ENCODE measurements around the gene CAMK2N2. TPM values are rescaled to one million over a fixed set of nuclear protein-coding genes. Genes with fewer than 3 reads are reported as not detected.

The CAMK2N2 gene
- total RNA-seq, 1 donor = not detected

DNA sequence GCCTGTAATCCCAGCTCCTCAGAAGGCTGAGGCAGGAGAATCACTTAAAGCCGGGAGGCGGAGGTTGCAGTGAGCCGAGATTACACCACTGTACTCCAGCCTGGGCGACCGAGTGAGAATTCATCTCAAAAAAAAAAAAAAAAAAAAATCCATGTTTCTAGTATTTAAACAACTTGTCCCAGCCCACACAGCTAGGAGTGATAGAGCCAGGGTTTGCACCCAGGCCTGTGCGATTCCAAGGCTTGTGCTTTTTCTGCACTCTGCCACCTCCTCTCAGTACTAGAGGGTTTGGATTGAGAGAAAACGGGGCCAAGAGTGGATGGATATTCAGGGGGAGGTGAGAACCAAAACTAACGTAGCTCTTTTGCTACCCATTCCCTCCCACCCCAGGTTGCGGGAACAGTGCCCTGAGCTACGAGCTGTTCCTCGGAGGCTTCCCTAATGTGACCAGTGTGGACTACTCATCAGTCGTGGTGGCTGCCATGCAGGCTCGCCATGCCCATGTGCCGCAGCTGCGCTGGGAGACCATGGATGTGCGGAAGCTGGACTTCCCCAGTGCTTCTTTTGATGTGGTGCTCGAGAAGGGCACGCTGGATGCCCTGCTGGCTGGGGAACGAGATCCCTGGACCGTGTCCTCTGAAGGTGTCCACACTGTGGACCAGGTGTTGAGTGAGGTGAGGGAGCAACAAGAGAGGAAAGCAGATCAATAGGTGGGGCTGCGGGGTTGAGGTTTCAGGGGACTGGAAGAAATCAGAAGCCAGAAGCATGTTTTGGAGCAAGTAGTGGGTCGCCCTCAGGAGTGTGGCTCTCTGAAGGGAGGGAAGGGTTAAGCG lies 4.1 kb downstream of the CAMK2N2 start:
- Histone ChIP-seq H3K4me3 (ENCODE audit: low read length) (no peak overlapping the region), H3K4me1 (ENCODE audit: insufficient read depth, low read length) (peaks cover 19% of the 10 kb centered on the region), H3K9me3 (ENCODE audit: low read depth, low read length) (no peaks in the 10 kb centered on the region), H3K27me3 (ENCODE audit: insufficient read depth, low read length) (peaks cover 24% of the 10 kb centered on the region)

DNA sequence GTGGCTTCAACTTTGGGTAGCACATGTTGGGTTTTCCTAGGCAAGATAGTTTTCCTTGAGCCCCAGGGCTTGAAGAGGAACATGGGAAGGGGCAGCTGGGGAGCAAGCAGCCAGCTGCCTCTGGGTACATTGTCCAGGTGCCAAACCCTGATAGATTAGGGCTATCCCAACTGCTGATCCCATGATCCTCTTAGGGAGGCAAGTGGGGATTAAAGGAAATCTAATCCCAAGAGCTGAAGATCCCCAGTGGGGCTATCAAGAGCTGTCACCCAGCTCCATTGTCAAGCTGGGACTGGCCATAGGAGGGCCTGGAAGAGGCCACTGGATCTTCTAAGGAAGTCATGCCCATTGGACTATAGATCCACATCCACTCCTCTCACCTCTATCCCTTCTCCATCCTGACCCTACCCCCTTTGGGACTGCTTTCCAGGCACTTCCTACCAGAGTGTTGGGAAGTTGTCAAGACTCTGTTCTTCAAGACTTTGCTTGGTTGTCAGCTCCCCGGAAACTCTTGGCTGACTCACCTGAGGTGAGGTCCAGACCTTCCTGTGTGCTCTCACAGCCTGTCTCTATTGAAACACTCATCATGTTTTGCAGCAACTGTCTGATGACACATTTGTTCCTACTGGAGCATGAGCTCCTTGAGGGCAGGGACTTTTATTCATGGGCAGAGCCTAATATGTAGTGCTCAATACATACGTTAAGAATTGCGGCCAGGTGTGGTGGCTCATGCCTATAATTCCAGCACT lies 5.9 kb downstream of the CAMK2N2 start:
- Histone ChIP-seq H3K4me1 (ENCODE audit: insufficient read depth, low read length) (peaks cover 5% of the 10 kb centered on the region), H3K4me3 (ENCODE audit: low read length) (no peak overlapping the region), H3K27me3 (ENCODE audit: insufficient read depth, low read length) (peaks cover 13% of the 10 kb centered on the region), H3K9me3 (ENCODE audit: low read depth, low read length) (no peaks in the 10 kb centered on the region)

DNA sequence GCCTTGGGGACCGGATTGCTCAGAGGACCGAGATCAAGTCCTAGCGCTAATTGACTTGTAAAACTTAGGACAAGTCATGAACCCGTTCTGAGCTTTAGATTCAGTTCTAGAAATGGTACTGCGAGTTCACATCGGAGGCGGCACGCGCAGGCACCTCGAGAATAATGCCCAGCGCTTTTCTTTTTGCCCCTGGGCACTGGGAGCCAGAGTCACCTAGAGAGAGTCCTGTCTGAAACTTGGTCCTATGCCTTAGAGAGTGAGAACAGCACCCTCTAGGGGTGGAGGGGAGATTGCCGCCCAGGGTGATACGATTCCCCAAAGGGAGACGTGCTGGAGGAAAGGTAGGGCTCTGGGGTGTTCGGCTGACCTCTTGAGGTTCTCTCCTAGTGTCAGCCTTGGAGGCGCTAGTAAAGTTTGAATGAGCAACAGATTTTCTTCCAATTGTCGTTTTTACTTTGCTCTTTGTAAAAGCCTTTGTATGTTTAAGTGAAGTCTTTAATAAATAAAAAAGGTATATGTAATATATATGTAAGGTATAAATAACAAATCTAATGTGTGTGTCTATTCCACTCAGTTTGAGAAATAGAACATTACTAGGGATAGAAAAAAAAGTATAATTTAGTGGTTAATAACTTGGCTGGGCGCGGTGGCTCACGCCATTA lies 11.1 kb downstream of the CAMK2N2 start:
- Histone ChIP-seq H3K4me1 (ENCODE audit: insufficient read depth, low read length) (peaks cover 21% of the 10 kb centered on the region), H3K27me3 (ENCODE audit: insufficient read depth, low read length) (no peaks in the 10 kb centered on the region), H3K4me3 (ENCODE audit: low read length) (peak overlapping the region; percentile 57), H3K9me3 (ENCODE audit: low read depth, low read length) (no peaks in the 10 kb centered on the region)

- peaks cover 21% of the 10 kb centered on the region for H3K4me1 ChIP-seq (ENCODE audit: insufficient read depth, low read length)
- peak within 1 kb of the TSS; percentile 57 for H3K4me3 ChIP-seq (ENCODE audit: low read length)
- no peaks in the 10 kb centered on the region for H3K9me3 ChIP-seq (ENCODE audit: low read depth, low read length)
- no peaks in the 10 kb centered on the region for H3K27me3 ChIP-seq (ENCODE audit: insufficient read depth, low read length)
These were observed 11.8 kb downstream of the CAMK2N2 start, which contains the start of gene EEF1AKMT4 for GRCh38 chr3:184249412-184250166. EEF1AKMT4 (plus strand) TSS chr3:184249672; CDS start chr3:184249695, 23 bp downstream.

DNA sequence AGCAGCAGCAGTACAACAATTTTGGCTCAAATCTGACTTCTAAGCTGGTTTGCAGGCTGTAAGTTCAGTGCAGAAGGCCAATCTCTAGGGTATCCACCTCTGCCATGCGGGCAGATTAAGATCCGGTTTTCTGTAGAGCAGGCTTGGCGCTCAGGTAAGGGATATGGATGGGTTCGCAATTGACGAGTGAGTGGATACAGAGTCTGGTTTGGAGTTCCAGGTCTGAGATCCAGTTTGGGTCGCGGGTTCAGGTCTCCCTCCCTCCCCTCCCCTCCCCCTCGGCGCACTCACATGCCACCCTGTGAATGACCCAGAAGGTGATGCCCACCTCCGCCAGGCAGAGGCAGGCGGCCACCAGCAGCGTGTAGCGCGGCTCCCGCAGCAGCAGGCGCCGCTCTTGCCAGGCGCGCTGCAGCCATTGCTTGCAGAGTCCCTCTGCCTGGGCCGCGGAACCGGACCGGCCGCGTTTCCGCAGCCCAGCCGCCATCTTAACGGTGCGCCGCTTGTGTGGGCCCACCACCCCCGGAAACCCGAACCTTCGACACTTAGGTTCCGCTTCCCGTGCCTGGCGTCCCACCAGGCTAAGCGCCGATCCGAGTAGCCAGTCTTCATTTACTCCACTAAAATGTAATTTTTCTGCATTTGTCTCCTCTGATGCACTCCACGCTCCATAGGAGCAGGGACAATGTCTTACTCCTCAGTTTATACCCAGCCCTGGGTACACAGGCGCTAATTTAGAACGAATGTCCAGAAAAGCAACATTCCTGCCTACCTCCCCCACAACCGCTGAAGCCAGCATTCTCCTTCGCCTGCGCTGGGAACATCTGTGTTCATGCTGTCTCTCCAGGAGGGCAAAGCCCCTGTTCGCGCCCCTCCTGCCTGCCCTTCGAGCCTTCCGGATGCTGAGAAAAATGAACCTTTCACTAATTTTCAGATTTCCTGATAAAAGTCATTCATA lies 12.6 kb downstream of the CAMK2N2 start, which contains the start of gene ALG3:
ALG3 (minus strand) TSS at position 509 of the 958 bp plus-strand sequence; CDS start at position 487, 22 bp downstream.
- peak within 1 kb of the TSS; percentile 57 for H3K4me3 ChIP-seq (ENCODE audit: low read length)
- H3K9me3 ChIP-seq (ENCODE audit: low read depth, low read length) = no peaks in the 10 kb centered on the region
- H3K4me1 ChIP-seq (ENCODE audit: insufficient read depth, low read length) = peaks cover 21% of the 10 kb centered on the region
- no peaks in the 10 kb centered on the region for H3K27me3 ChIP-seq (ENCODE audit: insufficient read depth, low read length)

DNA sequence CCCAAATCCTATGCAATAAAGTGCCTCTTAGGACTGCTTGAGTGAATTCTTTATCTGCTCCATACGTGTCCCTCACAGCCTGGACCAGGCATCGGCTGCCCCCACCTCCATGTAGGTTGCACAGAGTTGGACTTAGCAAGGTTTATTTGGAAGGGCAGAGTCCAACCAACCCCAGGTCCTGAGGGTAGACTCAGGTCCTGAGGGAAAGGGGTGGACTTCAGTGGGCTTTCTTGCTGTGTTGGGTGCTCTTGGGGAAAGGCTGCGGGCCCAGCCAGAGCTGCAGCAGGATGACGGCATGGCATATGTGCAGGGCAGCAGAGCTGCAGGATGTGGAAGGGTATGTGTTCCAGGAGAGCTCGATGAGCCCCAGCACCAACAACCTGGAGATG lies 19.1 kb downstream of the CAMK2N2 start:
- Histone ChIP-seq H3K4me3 (ENCODE audit: low read length) (no peak overlapping the region), H3K27me3 (ENCODE audit: insufficient read depth, low read length) (no peaks in the 10 kb centered on the region), H3K4me1 (ENCODE audit: insufficient read depth, low read length) (no peaks in the 10 kb centered on the region), H3K9me3 (ENCODE audit: low read depth, low read length) (no peaks in the 10 kb centered on the region)

DNA sequence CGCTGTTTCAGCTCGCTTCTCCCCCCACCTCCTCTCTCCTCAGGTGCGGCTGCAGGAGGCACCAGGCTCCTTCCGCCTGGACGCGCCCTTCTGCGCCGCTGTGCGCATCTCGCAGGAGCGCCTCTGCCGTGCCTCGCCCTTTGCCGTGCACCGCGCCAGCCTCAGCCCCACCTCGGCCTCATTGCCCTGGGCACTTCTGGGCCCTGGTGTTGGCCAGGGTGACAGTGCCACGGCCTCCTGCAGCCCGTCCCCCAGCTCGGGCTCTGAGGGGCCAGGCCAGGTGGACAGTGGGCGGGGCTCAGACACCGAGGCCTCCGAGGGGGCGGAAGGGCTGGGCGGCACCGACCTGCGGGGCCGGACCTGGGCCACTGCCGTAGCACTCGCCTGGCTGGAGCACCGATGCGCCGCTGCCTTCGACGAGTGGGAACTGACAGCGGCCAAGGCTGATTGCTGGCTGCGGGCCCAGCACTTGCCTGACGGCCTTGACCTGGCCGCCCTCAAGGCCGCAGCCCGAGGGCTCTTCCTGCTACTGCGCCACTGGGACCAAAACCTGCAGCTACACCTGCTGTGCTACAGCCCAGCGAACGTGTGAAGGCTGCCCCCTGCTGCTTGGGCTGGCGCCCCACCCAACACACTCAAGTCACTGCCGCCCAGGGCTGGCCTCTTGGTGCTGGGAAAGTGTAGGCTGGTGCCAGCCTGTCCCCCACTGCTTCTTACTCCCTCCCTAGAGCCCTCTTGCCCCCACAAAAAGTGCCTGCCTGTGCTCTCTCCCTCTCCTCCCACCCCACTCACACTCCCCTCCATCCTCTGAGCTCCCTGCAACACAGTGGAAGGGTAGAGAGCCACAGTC lies 19.7 kb downstream of the CAMK2N2 start:
- Histone ChIP-seq H3K4me1 (ENCODE audit: insufficient read depth, low read length) (no peaks in the 10 kb centered on the region), H3K9me3 (ENCODE audit: low read depth, low read length) (no peaks in the 10 kb centered on the region), H3K4me3 (ENCODE audit: low read length) (no peak overlapping the region), H3K27me3 (ENCODE audit: insufficient read depth, low read length) (no peaks in the 10 kb centered on the region)

DNA sequence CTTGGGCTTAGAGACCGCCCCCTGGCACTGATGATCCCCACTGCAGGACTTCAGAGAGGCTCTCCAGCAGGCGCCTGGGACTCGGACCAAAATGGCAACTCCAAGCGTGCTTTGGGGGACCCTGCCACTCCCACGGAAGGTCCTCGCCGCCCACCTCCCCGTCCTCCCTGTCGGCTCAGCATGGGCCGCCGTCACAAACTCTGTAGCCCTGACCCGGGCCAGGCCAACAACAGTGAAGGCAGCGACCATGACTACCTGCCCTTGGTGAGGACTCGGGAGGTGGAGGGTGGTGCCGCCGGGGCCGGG lies 20.3 kb downstream of the CAMK2N2 start:
- Histone ChIP-seq H3K4me1 (ENCODE audit: insufficient read depth, low read length) (no peaks in the 10 kb centered on the region), H3K9me3 (ENCODE audit: low read depth, low read length) (no peaks in the 10 kb centered on the region), H3K27me3 (ENCODE audit: insufficient read depth, low read length) (no peaks in the 10 kb centered on the region), H3K4me3 (ENCODE audit: low read length) (no peak overlapping the region)

GRCh38 chr3:184240384-184241140 lies 20.8 kb downstream of the CAMK2N2 start:
- Histone ChIP-seq H3K4me1 (ENCODE audit: insufficient read depth, low read length) (no peaks in the 10 kb centered on the region), H3K4me3 (ENCODE audit: low read length) (no peak overlapping the region), H3K27me3 (ENCODE audit: insufficient read depth, low read length) (no peaks in the 10 kb centered on the region)

DNA sequence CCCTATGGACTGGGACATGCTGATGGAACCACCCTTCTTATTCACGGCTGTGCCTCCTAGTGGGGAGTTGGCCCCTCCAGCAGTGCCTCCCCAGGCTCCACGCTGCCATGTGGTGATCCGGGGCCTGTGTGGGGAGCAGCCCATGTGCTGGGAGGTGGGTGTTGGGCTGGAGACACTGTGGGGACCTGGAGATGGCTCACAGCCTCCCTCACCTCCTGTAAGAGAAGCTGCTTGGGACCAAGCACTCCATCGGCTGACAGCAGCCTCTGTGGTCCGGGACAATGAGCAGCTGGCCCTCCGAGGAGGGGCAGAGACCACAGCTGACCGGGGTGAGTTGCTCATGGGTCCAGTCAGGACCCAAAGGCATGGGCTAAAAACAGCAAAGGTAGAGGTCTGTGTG lies 21.6 kb downstream of the CAMK2N2 start:
- Histone ChIP-seq H3K4me1 (ENCODE audit: insufficient read depth, low read length) (no peaks in the 10 kb centered on the region), H3K9me3 (ENCODE audit: low read depth, low read length) (no peaks in the 10 kb centered on the region), H3K4me3 (ENCODE audit: low read length) (no peak overlapping the region), H3K27me3 (ENCODE audit: insufficient read depth, low read length) (no peaks in the 10 kb centered on the region)

More at GRCh38 chr3:184240384-184241140, 20.8 kb downstream of the CAMK2N2 start:
- H3K9me3 ChIP-seq (ENCODE audit: low read depth, low read length) = no peaks in the 10 kb centered on the region

DNA sequence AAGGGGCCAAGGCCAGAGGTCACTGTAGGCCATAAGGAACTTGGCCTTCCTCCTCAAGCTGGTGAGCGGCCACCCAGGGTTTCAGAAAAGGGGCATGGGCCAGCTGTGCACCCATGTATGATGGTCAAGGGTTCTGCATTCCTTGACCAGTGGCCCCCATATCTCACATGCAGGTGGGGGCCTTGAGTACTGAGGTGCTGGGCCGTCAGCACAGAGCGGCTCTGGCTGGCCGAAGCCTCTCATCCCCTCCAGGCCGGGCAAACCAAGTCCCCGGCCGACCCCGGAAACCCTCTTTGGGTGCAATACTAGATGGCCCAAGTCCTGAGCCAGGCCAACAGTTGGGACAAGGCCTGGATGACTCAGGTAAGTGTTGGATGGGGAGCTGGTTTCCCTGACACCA lies 22.1 kb downstream of the CAMK2N2 start:
- Histone ChIP-seq H3K27me3 (ENCODE audit: insufficient read depth, low read length) (no peaks in the 10 kb centered on the region), H3K9me3 (ENCODE audit: low read depth, low read length) (no peaks in the 10 kb centered on the region), H3K4me1 (ENCODE audit: insufficient read depth, low read length) (no peaks in the 10 kb centered on the region), H3K4me3 (ENCODE audit: low read length) (no peak overlapping the region)

DNA sequence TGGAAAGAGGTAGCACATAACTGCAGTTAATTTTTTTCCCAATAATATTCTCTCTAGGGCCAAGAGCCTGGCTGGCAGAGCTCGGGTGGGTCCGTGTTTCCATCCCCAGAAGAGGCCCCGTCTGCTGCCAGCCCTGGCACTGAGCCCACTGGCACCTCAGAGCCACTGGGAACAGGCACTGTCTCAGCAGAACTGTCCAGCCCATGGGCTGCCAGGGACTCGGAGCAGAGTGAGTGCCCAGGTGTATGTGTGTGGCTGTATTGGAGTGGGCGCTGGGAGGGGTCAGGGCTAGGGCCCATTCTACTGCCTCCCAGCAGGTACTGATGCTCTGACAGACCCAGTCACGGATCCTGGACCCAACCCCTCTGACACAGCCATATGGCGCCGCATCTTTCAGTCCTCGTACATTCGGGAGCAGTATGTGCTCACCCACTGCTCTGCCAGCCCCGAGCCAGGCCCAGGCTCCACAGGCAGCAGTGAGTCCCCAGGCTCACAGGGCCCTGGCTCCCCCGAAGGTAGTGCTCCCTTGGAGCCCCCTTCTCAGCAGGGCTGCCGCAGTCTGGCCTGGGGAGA lies 23.0 kb downstream of the CAMK2N2 start:
- Histone ChIP-seq H3K4me3 (ENCODE audit: low read length) (no peak overlapping the region), H3K4me1 (ENCODE audit: insufficient read depth, low read length) (no peaks in the 10 kb centered on the region), H3K27me3 (ENCODE audit: insufficient read depth, low read length) (no peaks in the 10 kb centered on the region), H3K9me3 (ENCODE audit: low read depth, low read length) (no peaks in the 10 kb centered on the region)

Data from mononuclear cell (primary cell).